HG02763 (cell line): ENCODE data around the gene CD4.
"Not testable (repeated sequence)": the region's sequence is repeated elsewhere in the genome, so short reads cannot be mapped to it uniquely, and the experiment has no call there.

Experiments
- ATAC-seq: cut with Tn5 transposase; IDR thresholded peaks from one replicate; pipeline ENCODE4 v1.9.1; 2021; ENCODE audit warnings: mild to moderate bottlenecking, moderate library complexity; ENCODE audit not compliant: unreplicated experiment

The CD4 gene

DNA sequence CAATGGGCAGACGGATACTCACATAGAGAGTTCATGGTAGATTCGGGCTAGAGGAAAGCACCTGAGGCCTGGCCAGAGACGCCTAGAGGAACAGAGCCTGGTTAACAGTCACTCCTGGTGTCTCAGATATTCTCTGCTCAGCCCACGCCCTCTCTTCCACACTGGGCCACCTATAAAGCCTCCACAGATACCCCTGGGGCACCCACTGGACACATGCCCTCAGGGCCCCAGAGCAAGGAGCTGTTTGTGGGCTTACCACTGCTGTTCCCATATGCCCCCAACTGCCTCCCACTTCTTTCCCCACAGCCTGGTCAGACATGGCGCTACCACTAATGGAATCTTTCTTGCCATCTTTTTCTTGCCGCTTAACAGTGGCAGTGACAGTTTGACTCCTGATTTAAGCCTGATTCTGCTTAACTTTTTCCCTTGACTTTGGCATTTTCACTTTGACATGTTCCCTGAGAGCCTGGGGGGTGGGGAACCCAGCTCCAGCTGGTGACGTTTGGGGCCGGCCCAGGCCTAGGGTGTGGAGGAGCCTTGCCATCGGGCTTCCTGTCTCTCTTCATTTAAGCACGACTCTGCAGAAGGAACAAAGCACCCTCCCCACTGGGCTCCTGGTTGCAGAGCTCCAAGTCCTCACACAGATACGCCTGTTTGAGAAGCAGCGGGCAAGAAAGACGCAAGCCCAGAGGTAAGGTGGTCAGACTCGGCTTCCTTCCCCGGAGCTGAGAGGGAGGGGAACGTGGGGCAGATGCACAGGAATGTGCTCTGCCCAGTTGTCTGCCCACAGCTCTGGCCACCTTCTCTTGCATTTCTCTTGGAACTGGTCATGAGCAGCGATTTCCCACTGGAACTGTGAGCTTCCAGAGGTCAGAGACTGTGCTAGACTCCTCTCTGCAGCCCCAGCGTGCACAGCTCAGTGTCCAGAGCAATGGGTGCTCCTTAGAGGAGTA, at the start of gene CD4:
CD4 (plus strand) TSS at position 557 of the 953 bp plus-strand sequence. CDS start 10,611 bp downstream, outside the sequence.
- no peak for ATAC-seq

DNA sequence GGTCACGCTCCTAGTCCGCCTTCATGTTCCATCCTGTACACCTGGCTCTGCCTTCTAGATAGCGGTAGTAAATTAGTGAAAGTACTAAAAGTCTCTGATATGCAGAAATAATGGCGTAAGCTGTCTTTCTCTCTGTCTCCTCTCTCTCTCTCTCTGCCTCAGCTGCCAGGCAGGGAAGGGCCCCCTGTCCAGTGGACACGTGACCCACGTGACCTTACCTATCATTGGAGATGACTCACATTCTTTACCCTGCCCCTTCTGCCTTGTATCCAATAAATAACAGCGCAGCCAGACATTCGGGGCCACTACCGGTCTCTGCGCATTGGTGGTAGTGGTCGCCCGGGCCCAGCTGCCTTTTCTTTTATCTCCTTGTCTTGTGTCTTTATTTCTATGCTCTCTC, 47.2 kb upstream of the CD4 start:
- ATAC-seq = not testable (repeated sequence)

- ATAC-seq = no peak
Measured at GRCh38 chr12:6742834-6743233, 46.5 kb upstream of the CD4 start.

DNA sequence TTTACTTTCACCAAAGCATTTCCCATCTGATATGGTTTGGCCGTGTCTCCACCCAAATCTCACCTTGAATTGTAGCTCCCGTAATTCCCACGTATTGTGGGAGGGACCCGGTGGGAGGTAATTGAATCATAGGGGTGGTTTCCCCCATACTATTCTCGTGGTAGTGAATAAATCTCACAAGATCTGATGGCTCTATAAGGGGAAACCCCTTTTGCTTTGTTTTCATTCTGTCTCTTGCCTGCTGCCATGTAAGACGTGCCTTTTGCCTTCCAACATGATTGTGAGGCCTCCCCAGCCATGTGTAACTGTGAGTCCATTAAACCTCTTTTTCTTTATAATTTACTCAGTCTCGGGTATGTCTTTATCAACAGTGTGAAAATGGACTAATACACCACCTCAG, 46.0 kb upstream of the CD4 start:
- not testable (repeated sequence) for ATAC-seq

GRCh38 chr12:6745741-6746525, 43.4 kb upstream of the CD4 start:
- ATAC-seq = no peak

- no peak for ATAC-seq
Measured at GRCh38 chr12:6747216-6747615, 42.1 kb upstream of the CD4 start.

DNA sequence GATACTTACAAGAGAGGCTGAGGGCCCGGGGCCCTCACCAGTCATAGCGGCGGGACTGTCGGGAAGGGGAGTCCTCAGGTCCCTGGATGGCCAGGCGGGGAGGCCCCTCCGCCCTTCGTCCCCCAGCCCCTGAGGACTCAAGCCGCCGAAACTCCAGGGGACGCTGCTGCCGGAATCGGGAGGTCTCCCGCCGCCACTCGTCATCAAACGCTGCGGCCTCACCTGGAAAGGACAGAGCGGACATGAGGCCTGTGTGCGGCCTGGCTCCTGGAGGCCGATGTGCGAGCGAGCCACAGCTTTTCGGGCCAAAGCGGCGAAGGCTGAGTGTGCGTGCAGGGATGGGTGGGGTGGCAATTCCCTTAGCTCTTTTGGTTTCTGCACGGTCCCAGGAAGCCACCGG, 40.6 kb upstream of the CD4 start:
- ATAC-seq = no peak

DNA sequence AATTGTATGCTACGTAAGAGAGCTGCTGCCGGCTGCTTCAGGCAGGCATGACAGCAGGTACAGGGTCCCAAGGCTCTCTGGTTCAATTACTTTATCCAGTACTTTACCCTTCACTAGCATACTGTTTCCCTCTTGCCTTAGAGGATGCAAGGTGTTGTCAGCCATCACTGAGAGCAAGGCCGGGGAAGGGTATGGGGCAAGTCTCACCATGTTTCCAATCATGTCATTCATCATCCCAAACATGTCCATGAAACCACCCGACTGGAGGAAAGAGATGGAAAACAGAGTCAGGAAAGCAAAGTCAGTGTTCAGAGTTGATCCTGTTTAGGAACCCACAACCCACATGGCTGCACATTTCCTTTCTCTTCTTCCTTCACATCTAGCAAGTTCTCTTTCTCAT, 38.8 kb upstream of the CD4 start:
- no peak for ATAC-seq

DNA sequence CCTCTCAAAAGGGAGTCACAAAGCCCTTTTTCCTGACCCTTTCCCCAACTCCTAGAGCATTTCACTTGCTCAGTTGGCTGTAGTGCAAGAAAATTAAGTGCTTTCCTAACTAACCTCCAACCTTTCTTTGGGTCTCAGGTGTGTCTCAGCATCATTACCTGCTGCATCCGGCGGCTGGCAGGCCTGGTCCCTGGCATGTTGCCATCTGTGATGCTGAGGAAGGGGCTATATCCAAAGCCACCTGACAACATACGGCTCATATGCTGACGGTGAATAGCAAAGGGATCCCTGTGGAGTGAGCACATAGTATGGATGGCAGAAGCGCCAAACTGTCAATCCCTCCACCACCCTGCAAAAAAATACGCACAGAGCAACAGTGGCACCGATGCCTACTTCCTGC, 37.6 kb upstream of the CD4 start:
- ATAC-seq = no peak

- no peak for ATAC-seq
Measured at GRCh38 chr12:6752167-6752920, 37.0 kb upstream of the CD4 start.

GRCh38 chr12:6752921-6753771, 36.2 kb upstream of the CD4 start, which contains the start of gene MLF2:
TSS of gene MLF2 (minus strand) at chr12:6753141. CDS start at chr12:6752334, 807 bp downstream.
- peak; percentile 85 for ATAC-seq

DNA sequence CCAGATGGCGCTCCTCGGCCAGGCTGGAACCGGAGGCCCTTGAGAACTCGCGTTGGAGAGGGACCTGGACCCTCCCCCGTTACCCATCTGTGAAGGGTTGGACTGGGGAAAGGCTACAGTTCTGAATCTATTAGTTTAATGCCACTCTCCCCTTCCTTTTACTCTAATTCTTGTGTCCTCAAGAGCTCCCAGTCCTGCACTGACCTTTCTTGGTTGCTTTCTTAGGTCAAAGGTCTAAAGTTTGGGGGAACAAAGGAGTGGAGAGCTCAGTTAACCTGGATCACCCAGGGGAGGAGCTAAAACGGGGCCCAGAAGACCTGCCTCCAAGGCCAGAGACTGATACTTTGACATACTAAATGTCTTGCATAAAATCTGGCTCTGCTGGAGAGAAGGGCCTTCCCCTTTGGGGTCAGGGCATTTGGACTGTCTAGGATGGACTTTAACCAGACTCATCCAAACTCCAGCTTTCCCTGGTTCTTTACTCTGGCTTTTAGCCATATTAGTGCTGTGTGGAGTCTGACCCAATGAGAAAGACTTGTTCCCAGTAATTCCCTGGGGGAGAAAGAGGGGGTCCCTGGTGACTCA, 35.5 kb upstream of the CD4 start:
- ATAC-seq = no peak

GRCh38 chr12:6754411-6754810, 34.9 kb upstream of the CD4 start:
- ATAC-seq = no peak

DNA sequence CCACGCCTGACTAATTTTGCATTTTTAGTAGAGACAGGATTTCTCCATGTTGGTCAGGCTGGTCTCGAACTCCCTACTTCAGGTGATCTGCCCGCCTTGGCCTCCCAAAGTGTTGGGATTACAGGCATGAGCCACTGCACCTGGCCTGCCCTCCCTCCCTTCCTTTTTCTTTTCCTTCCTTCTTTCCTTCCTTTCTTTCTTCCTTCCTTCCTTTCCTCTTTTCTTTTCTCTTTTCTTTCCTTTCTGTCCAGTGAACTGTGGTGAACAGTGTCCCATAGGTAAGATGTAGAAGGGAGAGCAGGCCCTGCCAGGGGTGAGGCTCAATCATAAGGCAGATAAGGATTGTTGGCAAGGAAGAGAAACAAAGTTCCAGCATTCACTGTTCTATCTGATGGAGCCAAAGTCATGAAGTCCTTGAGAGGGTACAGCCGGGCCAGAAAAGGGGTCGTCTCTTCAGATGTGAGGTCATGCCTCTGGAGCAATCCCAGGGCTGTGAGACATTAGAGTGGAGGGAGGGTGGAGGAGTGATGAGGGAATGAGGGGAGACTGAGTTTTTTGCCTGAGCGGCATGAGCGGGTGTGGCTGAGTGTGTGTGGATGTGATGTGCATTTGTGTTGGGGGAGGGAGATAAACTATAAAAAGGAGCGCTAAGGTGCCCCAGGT, 32.2 kb upstream of the CD4 start:
- no peak for ATAC-seq

- no peak for ATAC-seq
Measured at GRCh38 chr12:6758506-6759095, 30.7 kb upstream of the CD4 start.

- no peak for ATAC-seq
Measured at GRCh38 chr12:6759741-6760140, 29.6 kb upstream of the CD4 start.

DNA sequence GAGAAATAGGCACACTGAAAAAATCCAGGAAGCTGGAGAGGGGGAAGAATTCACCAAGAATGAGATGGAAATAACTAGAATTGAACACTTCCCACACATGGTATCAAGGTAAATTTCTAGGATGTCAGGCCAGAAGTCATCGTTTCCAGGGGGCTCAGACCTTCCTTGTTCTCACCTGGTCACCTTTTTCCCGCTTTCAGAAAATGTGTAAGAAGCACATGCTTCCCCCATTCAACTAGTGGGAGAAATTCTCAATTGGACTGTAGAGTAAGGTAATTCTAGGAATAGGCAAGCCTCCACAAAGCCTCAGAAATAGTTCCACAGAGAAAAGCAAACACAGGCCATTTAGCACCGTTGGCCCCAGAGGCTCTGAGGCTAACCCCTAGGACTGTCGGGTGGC, 25.9 kb upstream of the CD4 start:
- no peak for ATAC-seq

DNA sequence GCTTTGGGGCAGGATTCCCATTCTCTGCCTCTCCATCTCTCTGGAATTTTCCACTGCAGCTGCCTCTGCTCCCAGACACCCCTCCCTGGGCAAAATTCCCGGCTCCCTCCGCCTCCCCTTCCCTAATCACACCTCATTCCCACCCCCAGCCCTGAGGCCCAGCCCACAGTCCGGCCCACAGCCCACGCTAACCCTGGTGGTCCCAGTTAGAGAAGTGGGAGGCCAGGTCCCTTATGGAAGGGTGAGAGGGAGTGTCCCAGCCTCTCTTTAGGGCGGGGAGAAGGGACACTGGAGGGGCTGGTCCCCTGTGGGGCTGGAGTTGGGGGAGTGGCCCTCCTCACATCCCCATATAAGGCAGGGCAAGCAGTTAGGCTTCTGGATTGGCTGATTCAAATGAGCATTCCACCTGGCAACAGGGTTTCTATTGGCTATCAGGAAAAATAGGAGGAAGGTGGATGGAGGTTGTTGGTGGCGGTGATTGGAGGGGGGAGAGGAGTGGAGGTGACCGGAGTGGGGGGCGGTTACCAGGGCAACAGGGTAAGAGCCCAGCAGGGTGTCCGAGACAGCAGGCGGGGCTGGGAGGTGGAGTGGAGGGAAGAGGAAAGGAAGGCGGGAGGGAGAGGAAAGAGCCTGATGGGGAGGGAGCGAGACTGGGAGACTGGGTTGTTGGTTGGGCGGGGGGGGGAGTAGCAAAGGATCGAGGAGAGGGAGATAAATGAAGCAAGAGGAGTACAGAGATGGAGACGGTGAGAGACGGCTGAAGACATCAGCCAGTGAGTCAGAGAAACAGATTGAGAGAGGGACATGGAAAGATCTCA, 25.1 kb upstream of the CD4 start:
- ATAC-seq = peak; percentile 68
